HG02759 (cell line): ENCODE measurements around the gene GRK2.

ENCODE experiments used
- ATAC-seq: cut with Tn5 transposase; IDR thresholded peaks from one replicate; pipeline ENCODE4 v1.9.1; 2021; ENCODE audit warnings: mild to moderate bottlenecking, moderate library complexity; ENCODE audit not compliant: unreplicated experiment

Gene GRK2

DNA sequence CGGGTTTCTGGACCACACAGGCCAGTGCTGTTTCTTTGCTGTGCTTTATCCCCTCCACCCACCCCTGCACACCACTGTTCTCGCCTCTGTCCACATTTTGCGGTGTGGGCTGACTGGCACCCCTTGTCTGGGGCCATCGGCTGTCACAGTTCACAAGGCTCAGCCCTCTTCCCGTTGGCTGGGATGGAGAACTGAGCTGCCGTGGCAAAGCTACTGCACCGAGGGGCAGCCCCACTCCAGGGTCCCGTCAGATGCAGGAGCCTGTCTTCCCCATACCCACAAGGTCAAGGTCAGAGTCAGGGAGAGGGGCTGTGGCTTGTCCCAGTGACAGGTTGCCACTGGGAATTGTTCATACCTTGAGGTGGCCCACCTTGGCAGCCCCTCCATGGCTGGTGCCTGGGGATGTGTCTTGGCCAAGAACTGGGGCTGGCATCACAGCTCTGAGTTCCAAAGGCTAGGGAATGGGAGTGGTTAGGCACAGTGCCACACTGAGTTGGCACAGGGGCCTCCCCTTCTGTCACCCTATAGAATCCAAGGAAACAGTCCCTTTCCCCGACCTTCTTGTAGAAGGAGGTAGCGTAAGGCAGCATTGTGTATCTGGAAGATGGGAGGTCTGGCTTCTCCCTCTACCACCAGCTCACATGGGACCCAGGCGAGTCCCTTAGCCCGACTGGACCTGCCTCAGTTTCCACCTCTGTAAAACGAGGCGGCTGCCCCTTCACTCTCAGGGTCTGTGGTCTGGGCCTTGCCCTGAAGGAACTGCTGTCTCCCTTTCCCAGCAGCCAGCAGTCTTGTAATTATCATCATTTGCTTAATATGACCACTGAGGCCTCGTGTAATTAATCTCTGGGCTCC, 3.4 kb downstream of the GRK2 start:
- ATAC-seq, result no peak

DNA sequence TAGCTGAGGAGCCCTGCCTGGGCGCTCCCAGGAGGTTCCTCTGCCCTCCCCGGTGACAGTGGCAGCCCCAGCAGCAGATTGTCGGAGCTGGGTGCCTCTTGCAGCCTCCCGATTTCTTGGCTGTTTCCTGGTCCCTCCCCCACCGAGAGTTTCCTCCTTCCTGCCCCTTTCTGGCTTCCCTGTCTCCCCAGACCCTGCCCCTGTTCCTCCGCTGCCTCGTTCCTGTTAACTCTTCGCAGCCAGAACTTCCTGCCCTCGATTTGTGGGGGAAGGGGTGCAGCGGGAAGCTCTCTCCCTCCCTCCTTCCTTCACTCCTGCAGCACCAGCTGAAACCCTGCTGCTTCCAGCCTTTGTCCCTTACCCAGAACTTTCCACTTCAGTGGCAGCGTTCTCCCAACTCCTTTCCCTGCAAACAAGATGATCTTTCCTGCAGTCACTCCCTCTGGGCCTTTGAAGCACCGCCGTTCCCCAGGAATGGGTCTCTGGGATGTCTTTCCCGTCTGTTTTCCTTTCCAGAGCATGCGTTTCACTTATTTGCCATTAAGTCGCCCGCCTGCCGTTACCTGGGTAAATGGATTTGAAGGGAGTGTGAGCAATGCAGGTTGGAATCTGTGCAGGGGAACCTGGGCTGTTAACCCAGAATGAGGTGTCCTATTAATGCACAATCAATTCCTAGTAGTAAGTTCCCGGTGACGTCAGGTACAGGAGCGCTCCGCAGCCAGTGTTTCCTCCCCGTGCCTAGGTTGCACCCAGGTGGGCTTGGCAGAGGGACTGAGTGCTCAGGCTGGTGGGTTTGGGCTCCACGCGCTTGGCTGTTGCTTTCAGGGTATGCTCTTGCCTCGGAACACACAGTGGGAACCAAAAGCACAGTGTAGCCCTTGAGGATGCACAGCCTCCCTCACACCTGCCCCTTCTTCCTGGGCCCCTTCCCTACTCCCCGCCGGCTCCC, 4.3 kb downstream of the GRK2 start:
- no peak for ATAC-seq

DNA sequence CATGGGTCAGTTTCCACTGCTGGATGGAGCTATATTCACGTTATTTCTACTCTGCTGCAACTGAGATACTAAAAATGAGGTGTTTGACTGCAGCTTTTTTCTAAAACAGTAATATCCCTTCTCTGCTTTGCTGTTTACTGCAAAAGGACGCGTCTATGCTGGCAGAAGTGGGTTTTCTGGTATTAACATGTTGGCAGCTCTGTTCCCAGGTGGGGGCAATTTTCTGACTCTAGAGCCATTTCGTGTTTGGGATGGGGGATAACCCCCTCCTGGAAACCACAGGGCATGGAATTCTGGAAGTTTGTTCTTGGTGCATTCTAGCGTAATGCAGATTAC, 4.9 kb downstream of the GRK2 start:
- ATAC-seq, result no peak

DNA sequence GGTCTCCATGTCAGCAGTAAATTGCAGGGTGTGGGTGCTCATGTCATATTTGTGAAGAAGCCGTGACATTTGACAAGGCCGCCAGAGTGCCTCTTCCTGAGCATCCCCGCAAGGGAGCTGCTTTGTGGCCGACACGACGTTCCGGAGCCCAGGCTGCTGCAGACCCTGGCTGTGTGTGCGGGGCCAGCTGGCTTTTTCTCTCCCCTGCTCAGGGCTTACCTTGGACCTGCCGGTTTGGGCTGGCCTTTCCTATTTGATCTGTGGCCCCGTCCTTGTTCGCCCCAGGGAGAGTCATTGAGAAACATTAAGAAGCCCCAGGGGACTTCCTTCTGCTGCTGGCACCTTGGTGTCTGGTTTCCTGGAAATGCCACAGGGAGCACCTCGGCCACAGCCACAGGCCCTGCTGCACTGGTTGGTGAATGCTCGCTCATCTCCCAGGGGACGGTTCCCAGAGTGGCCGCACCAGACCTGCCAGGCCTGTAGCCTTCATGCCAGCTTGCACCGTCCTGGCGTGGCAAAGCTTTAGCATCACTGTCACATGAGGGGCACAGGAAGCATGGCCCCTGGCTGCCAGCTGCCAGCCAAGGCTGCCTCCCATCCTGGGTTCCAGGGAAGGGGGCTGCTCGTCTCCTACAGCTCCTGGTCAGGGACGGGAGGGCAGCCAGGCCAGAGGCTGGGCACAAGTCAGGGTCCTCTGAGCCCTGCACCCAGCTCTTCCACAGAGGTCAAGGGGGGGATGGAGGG, 5.4 kb downstream of the GRK2 start:
- no peak for ATAC-seq

DNA sequence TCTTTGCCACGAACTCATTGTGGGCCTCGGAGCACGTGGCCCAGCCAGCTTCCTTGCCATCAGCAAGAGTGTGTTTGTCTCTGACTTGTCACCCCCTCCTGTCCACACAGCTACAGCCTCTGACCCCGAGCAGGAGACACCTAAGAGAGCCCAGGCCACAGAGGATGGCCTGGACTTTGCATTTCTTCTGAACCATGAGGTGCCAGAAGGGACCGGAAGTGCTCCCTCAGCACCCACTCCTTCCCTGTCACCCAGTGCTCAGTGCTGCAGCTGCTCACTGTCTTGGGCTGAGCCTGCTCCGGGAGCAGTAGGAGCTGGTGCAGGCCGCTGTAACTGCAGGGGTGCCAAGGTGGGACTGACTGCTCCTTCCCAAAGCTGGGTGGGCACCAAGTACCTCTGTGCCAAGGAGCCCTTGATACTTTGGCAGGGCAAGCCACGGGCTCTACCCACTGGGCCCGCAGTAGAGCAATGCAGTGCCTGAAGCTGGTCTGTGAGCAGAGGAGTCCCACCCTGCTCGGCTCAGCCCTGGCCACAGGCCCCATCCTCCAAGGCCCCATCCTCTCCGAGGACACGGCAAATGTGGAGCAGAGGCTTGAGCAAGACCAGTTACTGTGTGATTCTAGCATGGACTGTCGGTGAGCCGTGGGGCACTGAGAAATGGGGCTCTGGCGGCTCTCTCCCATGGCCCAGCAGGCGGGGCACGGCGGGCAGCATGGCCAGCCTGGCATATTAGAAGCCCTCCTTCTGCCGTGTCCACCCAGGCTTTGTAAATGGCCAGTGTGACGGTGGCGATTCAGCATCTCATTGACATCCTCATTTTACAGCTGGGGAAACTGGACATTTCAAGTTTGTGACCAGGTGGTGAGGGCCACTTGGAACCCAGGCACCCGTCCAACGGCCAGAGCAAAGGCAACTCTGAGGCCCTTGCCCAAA, 6.3 kb downstream of the GRK2 start:
- no peak for ATAC-seq

DNA sequence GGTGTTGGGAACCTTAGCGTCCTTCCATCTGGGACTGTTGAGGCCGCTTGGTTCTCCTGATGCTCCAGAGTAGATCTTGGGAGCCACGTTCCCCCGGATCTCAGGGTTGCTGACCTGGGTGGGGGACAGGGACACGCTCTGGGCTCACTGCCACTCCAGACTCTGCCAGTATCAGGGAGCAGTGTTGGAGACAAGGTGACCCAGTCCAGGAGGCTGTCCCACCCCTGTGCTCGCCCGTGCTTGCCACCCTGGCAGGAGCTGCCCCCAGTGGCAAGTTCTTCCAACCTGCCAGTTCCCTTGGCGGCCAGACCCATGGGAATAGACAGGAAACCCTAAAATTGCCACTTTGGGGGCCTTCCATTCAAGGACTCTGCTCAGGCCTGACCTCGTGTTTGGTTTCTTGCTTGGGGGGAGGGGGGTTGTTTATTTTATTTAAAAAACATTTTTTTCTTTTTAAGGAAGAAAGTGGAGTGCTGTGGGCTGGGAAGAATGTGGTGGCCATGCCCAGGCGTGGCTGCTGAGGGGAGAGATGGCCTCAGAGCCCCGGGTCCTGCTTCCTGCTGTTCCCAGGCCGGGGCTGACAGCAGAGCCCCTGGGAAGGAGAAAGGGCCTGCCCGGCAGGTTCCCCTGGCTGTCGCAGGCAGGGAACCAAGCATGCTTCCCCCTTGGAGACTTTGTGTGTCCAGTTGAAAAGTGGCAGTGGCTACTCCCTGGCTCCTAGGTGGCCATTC, 7.2 kb downstream of the GRK2 start:
- no peak for ATAC-seq

DNA sequence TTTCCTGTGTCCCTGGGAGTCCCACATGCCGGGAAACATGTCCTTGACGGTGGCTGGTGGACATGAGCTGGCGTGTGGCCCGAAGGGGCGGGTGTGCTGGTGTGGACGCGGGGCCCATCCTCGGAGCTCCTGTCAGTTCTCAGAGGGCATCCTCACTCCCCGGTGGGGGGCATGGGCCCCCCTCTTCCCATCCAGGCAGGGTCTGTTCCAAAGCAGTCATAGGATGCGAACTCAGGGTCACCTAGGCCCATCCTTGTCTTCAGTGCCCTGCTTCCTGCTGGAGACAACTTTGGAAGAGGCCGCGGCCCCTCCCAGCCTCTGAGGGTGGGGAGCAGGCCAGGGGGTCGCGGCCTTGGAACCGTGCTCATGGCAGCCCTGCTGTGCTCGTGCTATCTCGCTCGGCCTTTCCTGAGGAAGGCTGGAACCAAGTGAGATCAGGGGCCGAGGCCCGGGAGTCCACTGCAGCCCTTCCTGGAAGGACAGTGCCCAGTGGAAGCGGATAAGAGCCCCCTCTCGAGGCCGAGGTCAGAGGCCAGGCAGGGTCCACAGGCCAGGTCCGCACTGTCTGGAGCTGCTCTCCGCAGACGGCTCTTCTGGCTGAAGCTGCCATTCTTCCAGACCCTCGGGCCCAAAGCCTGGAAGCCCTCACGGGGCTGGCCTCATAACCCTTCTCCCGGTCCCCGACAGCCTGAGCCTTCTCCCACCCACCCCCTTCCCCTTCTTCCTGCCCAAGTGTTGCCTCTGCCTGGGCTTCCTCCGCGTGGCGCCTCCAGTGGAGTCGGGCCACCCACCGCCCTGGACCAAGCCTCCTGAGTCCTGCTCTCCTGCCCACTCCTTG, 8.7 kb downstream of the GRK2 start:
- ATAC-seq, result no peak

DNA sequence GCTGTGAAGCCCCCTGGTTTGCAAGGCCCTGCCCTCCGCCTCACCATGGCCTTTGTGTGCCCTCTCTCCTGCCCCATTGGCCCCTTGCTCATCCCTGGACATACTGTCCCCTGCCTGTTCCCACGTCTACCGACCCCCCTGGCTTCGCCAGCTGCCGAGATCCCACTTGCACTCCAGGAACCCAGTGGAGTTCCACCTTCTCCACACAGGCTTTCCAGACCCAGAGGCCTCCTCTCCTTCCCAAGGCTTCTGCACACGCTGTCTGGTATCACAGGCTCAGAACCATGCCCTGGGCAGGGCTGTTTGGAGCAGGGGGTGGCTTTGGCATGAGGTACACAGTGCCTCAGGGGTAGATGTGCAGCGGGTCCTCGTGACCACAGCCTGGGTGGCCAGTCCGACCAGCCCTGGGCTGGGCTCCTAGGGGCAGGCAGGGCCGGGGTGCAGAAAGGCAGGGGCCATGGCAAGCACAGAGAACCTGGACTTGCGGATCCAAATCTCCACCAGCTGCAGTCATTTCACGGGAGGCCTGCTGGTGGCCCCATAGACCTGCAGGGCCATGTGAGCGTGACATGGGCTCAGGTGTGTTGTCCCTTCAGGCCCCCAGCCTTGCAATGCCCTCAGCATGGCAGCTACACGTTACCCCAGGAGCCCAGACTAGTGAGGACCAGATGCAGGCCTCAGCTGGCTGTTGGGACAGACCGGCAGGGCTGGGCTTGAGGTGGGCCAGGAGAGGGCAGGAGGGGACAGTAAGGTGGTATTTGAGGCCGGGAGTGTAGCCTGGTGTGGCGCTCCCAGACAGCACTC, 9.5 kb downstream of the GRK2 start:
- no peak for ATAC-seq

DNA sequence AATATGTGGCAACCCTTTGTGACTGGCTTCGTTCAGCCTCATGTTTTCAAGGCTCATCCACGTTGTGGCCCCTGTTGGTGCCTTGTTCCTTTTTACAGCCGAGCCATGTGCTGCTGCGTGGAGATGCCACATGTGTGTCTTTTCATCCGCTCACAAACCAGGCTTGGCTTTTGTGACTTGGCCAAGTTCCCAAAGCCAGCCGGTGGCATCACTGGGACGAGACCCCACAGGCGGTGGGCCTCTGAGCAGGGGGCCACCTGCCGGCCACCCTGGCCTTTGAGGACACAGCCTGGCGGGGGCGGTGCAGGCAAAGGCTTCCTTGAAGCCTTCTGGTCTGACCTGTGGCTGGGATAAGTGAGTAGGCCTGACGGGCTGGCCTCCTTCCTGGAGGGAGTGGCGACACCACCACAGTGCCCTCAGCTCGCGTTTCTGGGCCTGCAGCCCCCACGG, 10.5 kb downstream of the GRK2 start:
- peak; percentile 14 for ATAC-seq

DNA sequence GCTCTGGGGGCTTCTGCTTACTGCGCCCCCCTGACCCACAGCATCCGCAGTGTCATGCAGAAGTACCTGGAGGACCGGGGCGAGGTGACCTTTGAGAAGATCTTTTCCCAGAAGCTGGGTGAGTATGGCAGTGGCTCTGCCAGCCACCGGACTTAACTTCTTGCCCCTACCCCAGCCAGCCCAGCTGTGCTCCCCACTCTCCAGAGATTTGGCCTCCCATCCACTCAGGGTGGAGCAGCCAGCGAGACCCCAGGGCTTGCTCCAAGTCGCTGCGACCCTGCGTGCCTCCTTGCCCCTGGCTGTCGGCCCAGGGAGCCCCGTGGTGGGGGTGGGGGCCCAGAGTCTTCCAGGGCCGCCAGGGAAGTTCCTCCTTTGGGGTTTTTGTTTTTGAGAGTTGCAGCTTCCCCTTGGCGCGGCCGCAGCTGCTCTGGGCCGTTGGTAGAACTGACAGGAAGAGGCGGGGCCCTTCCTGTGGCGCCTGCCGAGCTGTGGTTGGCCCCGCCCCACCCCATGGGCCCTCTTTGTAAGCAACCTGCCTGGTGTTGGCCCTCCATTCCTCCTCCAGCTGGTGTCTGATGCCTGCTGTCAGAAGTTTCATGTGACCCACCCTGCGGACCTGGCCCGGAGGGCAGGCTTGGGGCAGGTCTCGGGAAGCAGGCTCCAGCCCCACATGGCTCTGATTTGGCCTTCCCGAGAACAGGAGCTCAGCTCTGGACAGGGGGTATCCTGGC, 11.1 kb downstream of the GRK2 start:
- peak; percentile 90 for ATAC-seq

DNA sequence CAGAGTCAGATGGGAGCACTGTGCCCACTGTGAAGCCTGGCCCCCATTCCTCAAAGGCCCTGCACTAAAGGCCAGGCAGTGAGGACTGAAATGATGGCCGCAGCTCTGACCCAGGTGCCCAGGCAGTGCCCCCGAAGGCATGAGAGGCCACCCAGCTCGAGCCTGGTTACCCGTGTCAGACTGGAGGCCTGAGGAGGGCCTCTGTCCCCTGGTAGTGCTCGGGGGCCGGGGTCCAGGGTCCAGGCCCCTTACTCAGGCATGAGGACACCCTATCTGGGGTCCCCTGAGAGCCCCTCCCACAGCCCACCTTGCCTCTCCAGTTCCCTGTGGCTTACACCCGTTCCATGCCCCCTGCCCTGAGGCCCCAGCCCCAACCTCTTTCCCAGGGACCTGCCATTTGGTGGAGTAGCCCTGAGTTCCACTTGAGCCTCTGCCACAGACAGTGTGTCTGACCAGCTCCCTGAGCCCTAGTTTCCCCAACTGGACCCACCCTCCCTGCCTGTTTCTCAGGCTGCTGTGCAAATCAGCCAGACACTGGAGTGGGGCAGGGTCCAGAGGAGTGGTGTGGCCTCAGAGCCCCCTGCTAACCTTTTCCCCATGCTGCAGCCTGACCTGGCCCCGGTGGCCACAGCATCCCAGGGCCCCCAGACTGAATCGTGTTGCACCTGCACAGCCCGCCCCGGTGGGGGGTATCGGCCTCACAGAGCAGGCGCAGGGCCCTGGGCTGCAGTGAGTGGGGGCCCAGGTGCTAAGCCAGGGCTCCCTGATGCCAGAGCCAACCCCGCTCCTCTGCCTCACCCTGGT, 12.1 kb downstream of the GRK2 start:
- ATAC-seq, result no peak

DNA sequence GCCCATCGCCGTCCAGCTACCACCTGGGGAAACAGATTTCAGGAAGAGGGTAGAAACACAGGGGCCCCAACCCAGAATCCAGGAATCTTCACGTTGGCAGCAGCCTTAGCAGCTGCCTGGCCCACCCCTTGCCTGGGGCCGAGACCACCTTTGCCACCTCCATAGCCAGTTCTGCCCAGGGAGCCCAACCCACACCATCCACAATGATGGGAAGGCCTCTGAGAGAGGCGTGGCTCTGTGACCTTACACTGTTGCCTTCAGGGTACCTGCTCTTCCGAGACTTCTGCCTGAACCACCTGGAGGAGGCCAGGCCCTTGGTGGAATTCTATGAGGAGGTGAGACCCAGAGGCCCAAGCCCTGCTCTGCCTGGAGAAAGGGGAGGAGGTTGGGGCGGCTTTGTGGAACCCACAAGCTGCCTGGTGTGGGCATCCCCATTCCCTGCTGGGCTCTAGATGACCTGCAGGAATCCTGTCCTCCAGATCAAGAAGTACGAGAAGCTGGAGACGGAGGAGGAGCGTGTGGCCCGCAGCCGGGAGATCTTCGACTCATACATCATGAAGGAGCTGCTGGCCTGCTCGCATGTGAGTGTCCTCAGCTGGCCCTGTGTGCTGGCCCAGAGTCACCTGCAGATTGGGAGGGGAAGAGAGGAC, 12.8 kb downstream of the GRK2 start:
- no peak for ATAC-seq

DNA sequence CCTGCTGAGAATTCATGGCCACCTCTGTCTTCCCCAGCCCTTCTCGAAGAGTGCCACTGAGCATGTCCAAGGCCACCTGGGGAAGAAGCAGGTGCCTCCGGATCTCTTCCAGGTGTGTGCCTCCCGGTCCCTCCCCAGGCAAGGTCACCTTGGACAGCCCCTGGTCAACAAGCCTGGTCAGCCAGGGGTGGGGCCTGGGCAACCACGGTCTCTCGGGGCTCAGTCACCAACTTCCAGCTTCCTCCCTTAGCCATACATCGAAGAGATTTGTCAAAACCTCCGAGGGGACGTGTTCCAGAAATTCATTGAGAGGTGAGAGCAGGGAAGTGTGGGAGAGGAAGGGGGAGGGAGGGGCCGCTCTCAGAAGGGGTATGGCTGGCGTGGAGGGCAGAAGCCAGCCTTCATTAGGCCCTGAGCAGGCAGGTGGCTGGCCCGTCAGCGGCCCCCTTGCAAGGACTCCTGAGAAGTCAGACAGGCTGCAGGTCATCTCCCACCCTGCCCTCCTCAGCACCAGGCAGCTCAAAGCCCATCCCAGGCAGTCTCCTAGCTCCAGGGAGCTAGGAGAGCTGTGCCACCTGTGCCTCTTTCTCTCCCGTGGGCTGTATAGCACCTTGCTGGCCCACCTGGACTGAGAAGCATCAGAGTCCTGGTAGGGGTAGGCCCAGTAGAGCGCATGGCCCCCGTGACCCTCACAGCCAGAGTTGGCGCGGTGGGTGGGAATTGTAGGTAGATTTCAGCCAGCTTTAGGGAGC, 13.5 kb downstream of the GRK2 start:
- no peak for ATAC-seq

DNA sequence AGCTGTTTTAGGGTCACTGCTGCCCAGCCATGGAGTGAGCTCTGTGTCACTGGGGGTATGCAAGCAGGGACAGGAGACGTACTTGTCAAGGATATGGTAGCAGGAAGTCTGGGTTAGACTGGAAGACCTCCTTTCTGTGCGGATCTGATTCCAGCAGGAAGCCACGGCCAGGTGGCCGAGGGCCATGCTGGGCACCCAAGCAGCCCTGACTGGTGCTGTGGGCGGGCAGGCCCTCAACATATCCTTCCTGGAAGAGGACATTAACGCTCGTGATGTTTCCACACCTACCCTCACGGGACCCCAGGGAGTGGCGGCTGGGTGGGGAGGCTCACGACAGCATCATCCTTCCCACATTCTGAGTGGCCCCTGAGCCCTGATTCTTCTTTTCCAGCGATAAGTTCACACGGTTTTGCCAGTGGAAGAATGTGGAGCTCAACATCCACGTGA, 14.1 kb downstream of the GRK2 start:
- ATAC-seq, result no peak
